A172 (cell line): ENCODE data around the gene GRSF1. TPM values are rescaled to one million over a fixed set of nuclear protein-coding genes. Genes with fewer than 3 reads are reported as not detected.
A peak's percentile ranks its signal among the peaks of the same experiment; 100 is the strongest.
"Not testable (repeated sequence)": the region's sequence is repeated elsewhere in the genome, so short reads cannot be mapped to it uniquely, and the experiment has no call there.

Experiments used
- DNase-seq: peaks from one replicate; pipeline ENCODE4 v3.0.0-alpha.2; 2015; ENCODE audit warnings: low spot score
- total RNA-seq: library from RNA; depleted of rRNA; stranded (reverse); fragments of >200 nt; shearing (Covaris generic); gene quantifications from 2 replicates; pipeline ENCODE4 v1.2.3, GENCODE V29; 2014

GRSF1 gene
- total RNA-seq, 1 experiment from 2014 or later = 83.9 TPM

GRCh38 chr4:70836081-70836480 lies 3.6 kb downstream of the GRSF1 start:
- DNase-seq = no peak

GRCh38 chr4:70833675-70834074 lies 6.0 kb downstream of the GRSF1 start:
- no peak for DNase-seq

GRCh38 chr4:70831293-70831692 lies 8.4 kb downstream of the GRSF1 start:
- no peak for DNase-seq

GRCh38 chr4:70830054-70830453 lies 9.6 kb downstream of the GRSF1 start:
- DNase-seq = no peak

DNA sequence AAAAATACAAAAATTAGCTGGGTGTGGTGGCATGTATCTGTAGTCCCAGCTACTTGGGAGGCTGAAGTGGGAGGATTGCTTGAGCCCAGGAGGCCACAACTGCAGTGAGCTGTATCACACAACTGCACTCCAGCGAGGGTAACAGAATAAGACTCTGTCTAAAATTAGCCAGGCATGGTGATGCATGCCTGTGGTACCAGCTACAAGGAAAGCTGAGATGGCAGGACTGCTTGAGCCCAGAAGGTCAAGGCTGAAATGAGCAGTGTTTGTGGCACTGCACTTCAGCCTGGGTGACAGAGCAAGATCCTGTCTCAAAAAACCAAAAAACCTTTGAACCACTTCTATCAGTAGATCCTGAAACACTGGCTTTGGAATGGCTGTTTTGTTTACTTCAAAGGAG lies 10.2 kb downstream of the GRSF1 start:
- DNase-seq = no peak

- DNase-seq = no peak
Observed at GRCh38 chr4:70829015-70829414, 10.7 kb downstream of the GRSF1 start.

DNA sequence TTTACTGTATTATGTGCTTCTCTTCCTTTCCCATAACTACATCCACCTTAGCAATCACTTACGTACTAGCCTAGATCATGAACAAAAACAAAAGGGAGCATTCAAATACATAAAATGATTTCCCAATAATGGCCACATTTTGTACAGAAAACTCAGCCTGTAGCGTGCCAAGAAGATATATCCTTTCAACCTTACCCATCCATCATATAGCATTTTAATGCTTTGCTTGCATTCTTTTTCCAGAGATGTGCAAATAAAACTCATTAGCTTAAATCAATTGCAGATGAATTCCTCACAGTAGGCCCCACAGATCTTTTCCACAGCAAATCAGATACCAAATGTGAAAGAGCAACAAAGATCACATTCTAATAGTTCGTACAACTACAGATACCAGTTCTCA lies 20.8 kb downstream of the GRSF1 start:
- DNase-seq = no peak

- DNase-seq = no peak
Observed at GRCh38 chr4:70818173-70818855, 21.4 kb downstream of the GRSF1 start.

DNA sequence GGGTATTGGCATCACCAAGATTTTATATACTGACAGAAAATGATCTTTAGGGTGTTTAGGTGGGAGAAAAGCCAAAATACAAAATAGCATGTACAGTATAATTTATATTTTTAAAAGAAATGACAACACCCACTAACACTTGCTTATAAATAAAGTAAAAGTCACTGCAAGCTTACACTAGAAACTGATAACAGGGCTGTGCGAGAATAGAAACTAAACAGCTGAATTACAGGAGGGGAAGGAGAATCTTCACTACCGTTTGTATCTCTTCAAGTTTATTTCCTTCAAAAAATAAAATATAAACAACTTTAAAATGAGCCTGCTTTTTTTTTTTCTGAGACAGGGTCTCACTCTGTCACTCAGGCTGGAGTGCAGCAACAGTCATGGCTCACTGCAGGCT lies 22.8 kb downstream of the GRSF1 start:
- DNase-seq = no peak

DNA sequence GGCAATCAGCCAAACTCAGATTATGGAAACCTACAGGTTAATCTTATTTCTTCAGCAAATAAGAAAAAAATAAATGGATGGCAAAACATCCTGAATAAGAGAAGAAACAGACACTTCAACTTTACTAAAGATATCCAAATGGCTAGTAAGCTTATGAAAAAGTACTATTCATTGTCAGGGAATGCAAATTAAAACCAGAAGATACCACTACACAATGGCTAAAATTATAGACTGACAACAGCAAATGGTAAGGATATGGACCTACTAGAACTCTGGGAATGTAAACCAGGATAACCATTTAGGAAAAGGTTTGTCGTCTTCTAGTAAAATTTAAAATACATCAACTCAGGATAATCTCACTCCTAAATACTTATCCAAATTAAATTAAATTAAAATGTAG lies 24.3 kb downstream of the GRSF1 start:
- no peak for DNase-seq

- no peak for DNase-seq
Observed at GRCh38 chr4:70808151-70808550, 31.5 kb downstream of the GRSF1 start.

DNA sequence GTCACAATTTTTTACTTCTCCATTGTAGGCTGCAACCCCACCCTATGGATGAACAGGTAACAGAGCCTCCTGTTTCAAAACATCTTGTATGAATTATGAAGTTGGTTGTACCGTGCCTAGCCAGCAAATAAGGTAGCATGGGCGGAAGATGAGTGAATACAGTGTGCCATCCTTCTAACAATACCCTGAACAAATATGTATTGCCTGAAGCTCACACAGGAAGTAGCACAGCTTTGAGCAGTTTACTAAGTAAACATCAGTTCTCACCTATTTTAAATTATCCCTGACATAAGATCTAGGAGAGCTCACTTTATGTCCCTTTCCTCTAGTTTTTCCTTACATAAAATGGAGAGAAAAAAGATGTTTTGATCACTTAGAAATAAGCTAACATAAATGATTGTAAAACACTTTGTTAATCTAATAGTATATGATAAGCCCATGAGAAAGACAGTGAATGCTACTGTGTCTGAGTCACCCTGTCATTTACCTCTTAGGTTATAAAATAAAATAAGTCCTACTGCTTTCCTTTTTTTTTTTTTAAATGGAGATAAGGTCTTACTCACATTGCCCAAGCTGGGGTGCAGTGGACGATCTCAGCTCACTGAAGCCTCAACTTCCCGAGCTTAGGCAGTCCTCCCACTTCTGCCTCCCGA lies 36.6 kb downstream of the GRSF1 start:
- no peak for DNase-seq

GRCh38 chr4:70801265-70801809 lies 38.4 kb downstream of the GRSF1 start:
- no peak for DNase-seq

- no peak for DNase-seq
Observed at GRCh38 chr4:70793626-70794025, 46.1 kb downstream of the GRSF1 start.

GRCh38 chr4:70788733-70789132 lies 51.0 kb downstream of the GRSF1 start:
- DNase-seq = no peak

DNA sequence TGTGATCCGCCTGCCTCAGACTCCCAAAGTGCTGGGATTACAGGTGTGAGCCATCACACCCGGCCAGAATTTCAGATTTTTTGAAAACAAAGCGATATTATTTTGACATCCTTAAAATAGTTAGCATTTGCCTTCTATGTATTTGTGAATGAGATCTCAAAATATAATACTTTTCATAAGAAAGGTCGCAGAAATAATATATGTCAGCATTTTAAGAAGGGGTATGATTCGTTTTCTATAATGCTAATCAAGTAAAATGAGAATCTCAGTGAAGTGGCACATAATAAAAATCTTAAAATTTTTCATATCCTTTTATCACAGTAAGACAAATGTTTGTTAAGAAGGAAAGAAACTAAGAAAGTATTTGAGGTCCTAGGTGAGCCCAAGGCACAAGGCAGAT lies 52.2 kb downstream of the GRSF1 start:
- no peak for DNase-seq

DNA sequence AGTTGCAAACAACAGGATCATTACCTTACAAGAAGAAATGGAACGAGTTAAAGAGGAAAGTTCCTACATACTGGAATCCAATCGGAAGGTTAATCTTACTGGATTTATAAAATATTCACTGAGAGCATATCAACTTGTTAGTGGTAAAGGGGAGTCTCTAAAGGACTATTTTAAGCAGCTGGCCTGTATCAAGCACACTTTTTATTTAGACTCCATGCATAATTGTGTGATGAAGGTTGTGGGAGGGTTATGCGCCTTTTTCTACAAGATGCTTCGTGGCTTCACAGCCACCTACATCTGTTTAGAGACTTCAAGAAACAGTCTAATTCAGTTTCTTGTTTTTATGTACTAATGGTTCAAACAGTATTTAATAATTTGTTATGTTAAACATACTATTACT lies 56.6 kb downstream of the GRSF1 start:
- no peak for DNase-seq

GRCh38 chr4:70778888-70779422 lies 60.7 kb downstream of the GRSF1 start:
- DNase-seq = peak; percentile 71

- DNase-seq = no peak
Observed at GRCh38 chr4:70772929-70773555, 66.6 kb downstream of the GRSF1 start.

GRCh38 chr4:70769396-70769795 lies 70.3 kb downstream of the GRSF1 start:
- not testable (repeated sequence) for DNase-seq

- peak; percentile 1 for DNase-seq
Observed at GRCh38 chr4:70768301-70768948, 71.3 kb downstream of the GRSF1 start.
